NB4 (cell line): ENCODE measurements around the gene CCDC14.

ENCODE experiments used
- DNase-seq: peaks from one replicate; pipeline ENCODE4 v3.0.0; 2010; ENCODE audit warnings: low read depth
- H3K4me3 ChIP-seq: one replicate; pipeline ENCODE4 v1.5.1; 2011; ENCODE audit warnings: mild to moderate bottlenecking, low read depth, low read length, moderate library complexity
- MYC ChIP-seq: IDR thresholded peaks from 2 replicates; pipeline ENCODE4 v1.6.1; 2011; ENCODE audit warnings: low read depth, low read length
- POLR2A ChIP-seq: IDR thresholded peaks from 2 replicates; pipeline ENCODE4 v1.6.1; 2011; ENCODE audit warnings: mild to moderate bottlenecking; ENCODE audit not compliant: insufficient read length; ENCODE audit errors: extremely low read depth
- TF ChIP-seq, protein P1 (sequence below): IDR thresholded peaks from 2 replicates; pipeline ENCODE4 v1.6.1; 2011; ENCODE audit warnings: low read depth, low read length
- TF ChIP-seq, protein P2 (sequence below): IDR thresholded peaks from one replicate; pipeline ENCODE4 v1.5.1; 2012; ENCODE audit warnings: low read depth, low read length

Gene CCDC14

DNA sequence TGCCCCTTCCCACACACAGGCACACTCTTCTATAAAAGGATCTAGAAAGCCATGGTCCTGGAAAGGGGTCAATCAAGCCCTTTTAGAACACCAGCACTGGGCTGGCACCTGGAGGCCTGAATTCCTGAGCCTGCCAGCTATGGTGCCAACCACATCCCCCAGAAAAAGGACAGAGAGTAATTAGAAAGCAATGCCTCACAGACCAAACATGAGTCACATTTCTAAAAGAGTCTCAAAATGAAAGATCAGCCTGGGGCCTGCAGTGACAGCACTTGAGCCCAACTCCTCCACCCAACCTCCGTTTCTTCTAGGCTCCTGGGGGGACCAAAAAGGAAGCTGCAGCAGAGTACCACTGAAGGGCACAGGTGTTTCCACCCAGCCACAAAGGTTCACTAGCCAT is 91.0 kb downstream of the CCDC14 start:
- no peak overlapping the region for H3K4me3 ChIP-seq
- DNase-seq: no peak
- TF ChIP-seq, protein P1, sequence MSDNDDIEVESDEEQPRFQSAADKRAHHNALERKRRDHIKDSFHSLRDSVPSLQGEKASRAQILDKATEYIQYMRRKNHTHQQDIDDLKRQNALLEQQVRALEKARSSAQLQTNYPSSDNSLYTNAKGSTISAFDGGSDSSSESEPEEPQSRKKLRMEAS: no peak
- no peak for TF ChIP-seq POLR2A
- TF ChIP-seq MYC: no peak

DNA sequence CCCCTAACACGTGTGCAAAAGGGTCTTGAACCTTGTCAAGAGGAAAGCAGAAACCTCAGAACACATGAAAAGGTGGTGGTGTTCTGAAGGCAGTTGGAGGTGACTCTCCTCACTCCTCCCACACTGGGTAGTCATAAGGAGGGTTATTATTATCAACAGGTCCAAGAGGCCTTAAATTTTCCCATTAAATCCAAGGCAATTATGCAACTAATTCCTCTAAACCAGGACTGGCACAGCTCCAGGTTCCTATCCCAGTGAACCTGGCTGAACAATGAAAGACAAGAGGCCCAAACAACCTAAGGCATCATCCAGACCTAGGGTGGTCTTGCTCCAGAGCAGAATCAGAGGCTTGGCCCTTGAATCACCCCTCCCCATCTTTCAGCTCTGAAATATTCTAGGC is 91.9 kb downstream of the CCDC14 start:
- TF ChIP-seq MYC: no peak
- TF ChIP-seq, protein P1: no peak
- TF ChIP-seq, protein P2, sequence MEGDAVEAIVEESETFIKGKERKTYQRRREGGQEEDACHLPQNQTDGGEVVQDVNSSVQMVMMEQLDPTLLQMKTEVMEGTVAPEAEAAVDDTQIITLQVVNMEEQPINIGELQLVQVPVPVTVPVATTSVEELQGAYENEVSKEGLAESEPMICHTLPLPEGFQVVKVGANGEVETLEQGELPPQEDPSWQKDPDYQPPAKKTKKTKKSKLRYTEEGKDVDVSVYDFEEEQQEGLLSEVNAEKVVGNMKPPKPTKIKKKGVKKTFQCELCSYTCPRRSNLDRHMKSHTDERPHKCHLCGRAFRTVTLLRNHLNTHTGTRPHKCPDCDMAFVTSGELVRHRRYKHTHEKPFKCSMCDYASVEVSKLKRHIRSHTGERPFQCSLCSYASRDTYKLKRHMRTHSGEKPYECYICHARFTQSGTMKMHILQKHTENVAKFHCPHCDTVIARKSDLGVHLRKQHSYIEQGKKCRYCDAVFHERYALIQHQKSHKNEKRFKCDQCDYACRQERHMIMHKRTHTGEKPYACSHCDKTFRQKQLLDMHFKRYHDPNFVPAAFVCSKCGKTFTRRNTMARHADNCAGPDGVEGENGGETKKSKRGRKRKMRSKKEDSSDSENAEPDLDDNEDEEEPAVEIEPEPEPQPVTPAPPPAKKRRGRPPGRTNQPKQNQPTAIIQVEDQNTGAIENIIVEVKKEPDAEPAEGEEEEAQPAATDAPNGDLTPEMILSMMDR: no peak
- no peak for TF ChIP-seq POLR2A
- no peak for DNase-seq
- H3K4me3 ChIP-seq: no peak overlapping the region

DNA sequence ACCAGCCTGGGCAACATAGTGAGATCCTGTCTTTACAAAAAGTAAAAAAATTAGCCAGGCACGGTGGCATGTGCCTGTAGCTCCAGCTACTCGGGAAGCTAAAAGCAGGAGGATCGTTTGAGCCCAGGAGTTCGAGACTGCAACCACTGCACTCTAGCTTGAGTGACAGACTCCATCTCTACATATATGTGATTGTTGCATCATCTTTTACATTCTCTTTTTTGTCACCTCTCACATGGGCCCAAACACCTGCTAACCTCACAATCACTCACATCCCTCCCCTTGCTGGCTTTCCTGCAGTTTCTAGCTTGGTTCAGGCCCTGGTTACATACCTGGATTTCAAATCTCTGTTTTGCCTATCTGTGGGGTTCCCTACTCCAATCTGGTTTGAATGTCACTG is 96.3 kb downstream of the CCDC14 start:
- no peak for TF ChIP-seq MYC
- no peak for TF ChIP-seq POLR2A
- TF ChIP-seq, protein P1: no peak
- TF ChIP-seq, protein P2: no peak
- H3K4me3 ChIP-seq: no peak overlapping the region
- DNase-seq: no peak
